ENCODE data around the gene PLCG2. TPM values are rescaled to one million over a fixed set of nuclear protein-coding genes. Genes with fewer than 3 reads are reported as not detected.

Gene PLCG2
- total and polyA plus RNA-seq, 2 of the 8 experiments (the other 6 are each of a cell fraction or from before 2014, with no cell fraction given) = 6.1 to 6.9 TPM

DNA sequence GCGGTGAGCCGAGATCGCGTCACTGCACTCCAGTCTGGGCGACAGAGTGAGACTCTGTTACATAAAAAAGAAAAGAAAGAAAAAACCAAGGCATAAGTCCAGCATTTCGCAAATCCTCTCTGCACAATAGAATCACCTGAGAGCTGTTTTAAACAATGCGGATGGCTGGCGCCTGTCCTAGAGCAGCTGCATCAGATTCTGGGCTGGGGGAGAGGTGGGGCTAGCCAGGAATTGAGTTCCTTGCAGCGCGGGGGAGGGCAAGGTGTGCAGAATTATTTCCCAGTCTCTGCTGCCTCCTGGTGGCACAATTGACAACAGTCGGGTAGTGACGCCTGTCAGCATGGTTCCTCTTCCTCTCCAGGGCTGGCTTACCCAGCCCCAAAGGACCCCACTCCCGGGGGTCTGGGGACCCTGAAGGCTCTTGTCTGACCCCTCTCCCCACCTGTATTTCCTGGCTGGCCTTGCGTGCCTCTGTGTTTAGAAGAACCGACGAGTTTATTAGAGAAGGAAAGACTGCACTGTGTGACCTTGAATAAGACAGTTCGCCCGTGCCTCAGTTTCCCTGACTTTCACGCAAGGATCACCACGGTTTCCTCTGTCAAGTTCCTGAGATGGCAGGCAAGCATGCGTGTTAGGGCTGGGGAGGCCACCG, 41.1 kb upstream of the PLCG2 start:
- Histone ChIP-seq H4K20me1 (replicated peaks in 1 of 2; ENCODE audit: control insufficient read depth in 1 of 2, insufficient read depth in 2 of 2, low read length in 2 of 2) (peaks cover 0 to 3% of the 10 kb centered on the region in 2 experiments), H4K8ac (ENCODE audit: extremely low read depth, insufficient read depth, low read length) (no peak overlapping the region), H3K23me2 (ENCODE audit: low read depth, low read length) (peaks cover 5% of the 10 kb centered on the region; the same call in 1 of the 2 replicates), H4K5ac (ENCODE audit: insufficient read length, low read depth, low read length) (no peak overlapping the region), H3K27ac (ENCODE audit: low read depth, low read length) (no peak overlapping the region), H3K4me3 (ENCODE audit: extremely low read depth in 1 of 4, insufficient read depth in 2 of 4, low read depth in 3 of 4, low read length in 4 of 4) (0 out of 8 replicates have a peak overlapping the region, but pooled peaks of 1 of the 4 experiments have one; percentile 30), H3K23ac (ENCODE audit: insufficient read length) (no peak overlapping the region), H3K9me3 (ENCODE audit: insufficient read depth in 2 of 2, low read depth in 1 of 2, low read length in 1 of 2) (no peaks in the 10 kb centered on the region), H3K79me1 (ENCODE audit: low read depth, low read length) (no peaks in the 10 kb centered on the region), H2BK5ac (ENCODE audit: low read depth, low read length) (no peak overlapping the region), H3K56ac (replicated peaks; ENCODE audit: insufficient read length, low read depth, low read length) (no peak overlapping the region), H3K18ac (ENCODE audit: extremely low read depth, low read length) (no peak overlapping the region), H2BK120ac (replicated peaks; ENCODE audit: low read depth, low read length) (no peak overlapping the region), H3K27me3 (replicated peaks in 1 of 4; ENCODE audit: control insufficient read depth in 3 of 4, extremely low read depth in 1 of 4, insufficient read depth in 3 of 4, low read length in 3 of 4) (no peaks in the 10 kb centered on the region), H3K4me1 (replicated peaks in 1 of 4; ENCODE audit: control insufficient read depth in 3 of 4, insufficient read depth in 4 of 4, low read length in 3 of 4) (peaks cover 0 to 2% (median 0%) of the 10 kb centered on the region in 4 experiments; a peak in 3 of 7 replicates), H3K36me3 (ENCODE audit: control insufficient read depth in 2 of 4, insufficient read depth in 4 of 4, low read length in 3 of 4) (no peaks in the 10 kb centered on the region), H4K91ac (replicated peaks; ENCODE audit: insufficient read length, low read length) (no peak overlapping the region), H2BK15ac (ENCODE audit: low read length) (no peak overlapping the region), H2BK20ac (ENCODE audit: low read length) (no peak overlapping the region), H3K79me2 (ENCODE audit: control insufficient read depth in 1 of 2, insufficient read depth in 2 of 2, low read length in 2 of 2) (no peaks in the 10 kb centered on the region), H2AFZ (ENCODE audit: low read length) (peak overlapping the region; percentile 57; the same call in 1 of the 2 replicates), H3K9ac (replicated peaks in 1 of 4; ENCODE audit: extremely low read depth in 1 of 4, low read depth in 3 of 4, low read length in 3 of 4) (no peak overlapping the region), H3K4me2 (ENCODE audit: insufficient read depth in 1 of 2, low read depth in 2 of 2, low read length in 2 of 2) (peak overlapping the region in 1 of 2 experiments; percentile 33; a peak in 1 of 4 replicates), H2BK12ac (ENCODE audit: low read depth, low read length) (no peak overlapping the region), H3K14ac (ENCODE audit: insufficient read length) (no peak overlapping the region), H2AK5ac (ENCODE audit: low read depth, low read length) (no peak overlapping the region), H3K4ac (replicated peaks; ENCODE audit: insufficient read length, low read depth, low read length) (no peak overlapping the region)
- peak; percentile 62 for FAIRE-seq
- CTCF ChIA-PET (ENCODE audit: partially characterized antibody) = interaction anchor here (0.6 to 4.5 kb wide), 27 partner anchors 8 to 477 kb away, joined by 3 to 29 read pairs (median 4); no protein-coding TSS in a partner anchor
- DNase-seq (ENCODE audit: low read depth in 1 of 2, low spot score in 2 of 2) = peak; percentile 73 to 92
- 42% methylated on average over 20 of the region's 22 CpGs; no CpG with 5 or more reads in 1 of the 2 experiments for WGBS, 2 experiments (ENCODE audit: extremely low coverage in 1 of 2, insufficient coverage in 1 of 2, insufficient read length in 1 of 2, insufficient replicate concordance in 2 of 2, low coverage in 1 of 2, low lambda C conversion rate in 2 of 2, missing lambda C conversion rate in 1 of 2)
- POLR2A ChIA-PET (ENCODE audit: partially characterized antibody) = no interaction called here
- TF ChIP-seq ASH2L (IDR thresholded peaks at IDR 0.05; ENCODE audit: low read length) = no peak
- no peak for TF ChIP-seq RNF2 (IDR thresholded peaks at IDR 0.05; ENCODE audit: borderline replicate concordance, low read depth, low read length, missing control alignments, poor library complexity, severe bottlenecking)
- peak; percentile 36; the same call in 1 of the 2 replicates for TF ChIP-seq MAFK (IDR thresholded peaks at IDR 0.05; ENCODE audit: low read depth, low read length)
- TF ChIP-seq, protein P1, sequence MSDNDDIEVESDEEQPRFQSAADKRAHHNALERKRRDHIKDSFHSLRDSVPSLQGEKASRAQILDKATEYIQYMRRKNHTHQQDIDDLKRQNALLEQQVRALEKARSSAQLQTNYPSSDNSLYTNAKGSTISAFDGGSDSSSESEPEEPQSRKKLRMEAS (IDR thresholded peaks at IDR 0.05) = 0 out of 2 replicates have a peak, but pooled peaks have one; percentile 36
- TF ChIP-seq GABPA (IDR thresholded peaks at IDR 0.05; ENCODE audit: borderline replicate concordance, insufficient read depth, low read length) = peak; percentile 23; the same call in 1 of the 2 replicates
- TF ChIP-seq, protein P2, sequence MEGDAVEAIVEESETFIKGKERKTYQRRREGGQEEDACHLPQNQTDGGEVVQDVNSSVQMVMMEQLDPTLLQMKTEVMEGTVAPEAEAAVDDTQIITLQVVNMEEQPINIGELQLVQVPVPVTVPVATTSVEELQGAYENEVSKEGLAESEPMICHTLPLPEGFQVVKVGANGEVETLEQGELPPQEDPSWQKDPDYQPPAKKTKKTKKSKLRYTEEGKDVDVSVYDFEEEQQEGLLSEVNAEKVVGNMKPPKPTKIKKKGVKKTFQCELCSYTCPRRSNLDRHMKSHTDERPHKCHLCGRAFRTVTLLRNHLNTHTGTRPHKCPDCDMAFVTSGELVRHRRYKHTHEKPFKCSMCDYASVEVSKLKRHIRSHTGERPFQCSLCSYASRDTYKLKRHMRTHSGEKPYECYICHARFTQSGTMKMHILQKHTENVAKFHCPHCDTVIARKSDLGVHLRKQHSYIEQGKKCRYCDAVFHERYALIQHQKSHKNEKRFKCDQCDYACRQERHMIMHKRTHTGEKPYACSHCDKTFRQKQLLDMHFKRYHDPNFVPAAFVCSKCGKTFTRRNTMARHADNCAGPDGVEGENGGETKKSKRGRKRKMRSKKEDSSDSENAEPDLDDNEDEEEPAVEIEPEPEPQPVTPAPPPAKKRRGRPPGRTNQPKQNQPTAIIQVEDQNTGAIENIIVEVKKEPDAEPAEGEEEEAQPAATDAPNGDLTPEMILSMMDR (IDR thresholded peaks at IDR 0.05; ENCODE audit: control extremely low read depth in 1 of 3, insufficient read depth in 1 of 3, low read depth in 1 of 3, low read length in 3 of 3) = peak; percentile 88 to 95 (median 89)
- TF ChIP-seq TEAD4 (IDR thresholded peaks at IDR 0.05; ENCODE audit: low read depth, low read length) = peak; percentile 63; the same call in 1 of the 2 replicates
- 0 out of 4 replicates have a peak, but pooled peaks of 1 of the 2 experiments have one; percentile 53 for TF ChIP-seq SIN3A (conservative IDR thresholded peaks at IDR 0.05 in 1 of 2, IDR thresholded peaks at IDR 0.05 in 1 of 2; ENCODE audit: low read depth in 1 of 2, low read length in 2 of 2)
